ENCODE results near the gene LURAP1L. TPM values are rescaled to one million over a fixed set of nuclear protein-coding genes. Genes with fewer than 3 reads are reported as not detected.

Gene LURAP1L
- total and polyA plus RNA-seq, 2 donors (not counting 1 experiment from before 2014, with no cell fraction given) = 39.9 to 94.1 TPM

- no peak overlapping the region for H3K9ac ChIP-seq (ENCODE audit: insufficient read depth, low read length)
- H2AFZ ChIP-seq (ENCODE audit: low read length) = no peak overlapping the region
- H3K27ac ChIP-seq (ENCODE audit: insufficient read depth, low read length) = no peak overlapping the region
- H3K4me1 ChIP-seq (ENCODE audit: control insufficient read depth, extremely low read depth, insufficient read depth, low read length) = no peaks in the 10 kb centered on the region
- H3K27me3 ChIP-seq (ENCODE audit: control insufficient read depth, insufficient read depth, low read length) = no peaks in the 10 kb centered on the region
- DNase-seq (ENCODE audit: low read depth in 2 of 2) = peak in 1 of 2 donors; percentile 49
- H3K79me2 ChIP-seq (ENCODE audit: control insufficient read depth, insufficient read depth, low read length) = no peaks in the 10 kb centered on the region
- H3K4me2 ChIP-seq (ENCODE audit: extremely low read depth, insufficient read depth, low read length) = no peak overlapping the region
- no peak for TF ChIP-seq CTCF (conservative IDR thresholded peaks at IDR 0.05 in 1 of 2, IDR thresholded peaks at IDR 0.05 in 1 of 2; ENCODE audit: low read depth in 1 of 2, low read length in 2 of 2)
- TF ChIP-seq EZH2 (IDR thresholded peaks at IDR 0.05; ENCODE audit: low read length, missing control alignments) = no peak
- no peaks in the 10 kb centered on the region for H3K36me3 ChIP-seq (ENCODE audit: control insufficient read depth, insufficient read depth, low read length)
- H3K9me3 ChIP-seq (ENCODE audit: control insufficient read depth, insufficient read depth, low read depth, low read length) = no peaks in the 10 kb centered on the region
- no peaks in the 10 kb centered on the region for H4K20me1 ChIP-seq (ENCODE audit: control insufficient read depth, extremely low read depth, insufficient read depth, low read length)
- no peak overlapping the region for H3K4me3 ChIP-seq (replicated peaks in 1 of 4; ENCODE audit: control extremely low read depth in 1 of 4, insufficient read depth in 1 of 4, low read depth in 3 of 4, low read length in 4 of 4)
Measured at GRCh38 chr9:12849486-12850003, 74.7 kb downstream of the LURAP1L start.

- Histone ChIP-seq H3K27me3 (ENCODE audit: control insufficient read depth, insufficient read depth, low read length) (no peaks in the 10 kb centered on the region), H3K9me3 (ENCODE audit: control insufficient read depth, insufficient read depth, low read depth, low read length) (no peaks in the 10 kb centered on the region), H3K27ac (ENCODE audit: insufficient read depth, low read length) (no peak overlapping the region), H3K79me2 (ENCODE audit: control insufficient read depth, insufficient read depth, low read length) (no peaks in the 10 kb centered on the region), H2AFZ (ENCODE audit: low read length) (no peak overlapping the region), H3K9ac (ENCODE audit: insufficient read depth, low read length) (no peak overlapping the region), H3K4me2 (ENCODE audit: extremely low read depth, insufficient read depth, low read length) (no peak overlapping the region), H4K20me1 (ENCODE audit: control insufficient read depth, extremely low read depth, insufficient read depth, low read length) (no peaks in the 10 kb centered on the region), H3K4me3 (replicated peaks in 1 of 4; ENCODE audit: control extremely low read depth in 1 of 4, insufficient read depth in 1 of 4, low read depth in 3 of 4, low read length in 4 of 4) (no peak overlapping the region), H3K4me1 (ENCODE audit: control insufficient read depth, extremely low read depth, insufficient read depth, low read length) (no peaks in the 10 kb centered on the region), H3K36me3 (ENCODE audit: control insufficient read depth, insufficient read depth, low read length) (no peaks in the 10 kb centered on the region)
- DNase-seq (ENCODE audit: low read depth in 2 of 2) = no peak
- no peak for TF ChIP-seq EZH2 (IDR thresholded peaks at IDR 0.05; ENCODE audit: low read length, missing control alignments)
- no peak for TF ChIP-seq CTCF (conservative IDR thresholded peaks at IDR 0.05 in 1 of 2, IDR thresholded peaks at IDR 0.05 in 1 of 2; ENCODE audit: low read depth in 1 of 2, low read length in 2 of 2)
Measured at GRCh38 chr9:12851341-12852090, 76.7 kb downstream of the LURAP1L start.

GRCh38 chr9:12853051-12853450, 78.2 kb downstream of the LURAP1L start:
- H4K20me1 ChIP-seq (ENCODE audit: control insufficient read depth, extremely low read depth, insufficient read depth, low read length) = no peaks in the 10 kb centered on the region
- no peaks in the 10 kb centered on the region for H3K9me3 ChIP-seq (ENCODE audit: control insufficient read depth, insufficient read depth, low read depth, low read length)
- H3K9ac ChIP-seq (ENCODE audit: insufficient read depth, low read length) = no peak overlapping the region
- H3K27ac ChIP-seq (ENCODE audit: insufficient read depth, low read length) = no peak overlapping the region
- H3K36me3 ChIP-seq (ENCODE audit: control insufficient read depth, insufficient read depth, low read length) = no peaks in the 10 kb centered on the region
- no peaks in the 10 kb centered on the region for H3K27me3 ChIP-seq (ENCODE audit: control insufficient read depth, insufficient read depth, low read length)
- no peak overlapping the region for H3K4me2 ChIP-seq (ENCODE audit: extremely low read depth, insufficient read depth, low read length)
- H2AFZ ChIP-seq (ENCODE audit: low read length) = no peak overlapping the region
- TF ChIP-seq CTCF (conservative IDR thresholded peaks at IDR 0.05 in 1 of 2, IDR thresholded peaks at IDR 0.05 in 1 of 2; ENCODE audit: low read depth in 1 of 2, low read length in 2 of 2) = no peak
- no peak for TF ChIP-seq EZH2 (IDR thresholded peaks at IDR 0.05; ENCODE audit: low read length, missing control alignments)
- no peaks in the 10 kb centered on the region for H3K4me1 ChIP-seq (ENCODE audit: control insufficient read depth, extremely low read depth, insufficient read depth, low read length)
- no peak overlapping the region for H3K4me3 ChIP-seq (replicated peaks in 1 of 4; ENCODE audit: control extremely low read depth in 1 of 4, insufficient read depth in 1 of 4, low read depth in 3 of 4, low read length in 4 of 4)
- DNase-seq (ENCODE audit: low read depth in 2 of 2) = no peak
- H3K79me2 ChIP-seq (ENCODE audit: control insufficient read depth, insufficient read depth, low read length) = no peaks in the 10 kb centered on the region
